SHP77 (cell line): ENCODE results near the gene AQP12B.
"Not testable (repeated sequence)": the region's sequence is repeated elsewhere in the genome, so short reads cannot be mapped to it uniquely, and the experiment has no call there.

Source experiments
- DNase-seq, 2 experiments: peaks; one replicate each; lab custom pipeline; 2025; lab: John Stamatoyannopoulos, UW

Gene AQP12B

GRCh38 chr2:240701091-240701735, 18.5 kb upstream of the AQP12B start:
- no peak for DNase-seq

DNA sequence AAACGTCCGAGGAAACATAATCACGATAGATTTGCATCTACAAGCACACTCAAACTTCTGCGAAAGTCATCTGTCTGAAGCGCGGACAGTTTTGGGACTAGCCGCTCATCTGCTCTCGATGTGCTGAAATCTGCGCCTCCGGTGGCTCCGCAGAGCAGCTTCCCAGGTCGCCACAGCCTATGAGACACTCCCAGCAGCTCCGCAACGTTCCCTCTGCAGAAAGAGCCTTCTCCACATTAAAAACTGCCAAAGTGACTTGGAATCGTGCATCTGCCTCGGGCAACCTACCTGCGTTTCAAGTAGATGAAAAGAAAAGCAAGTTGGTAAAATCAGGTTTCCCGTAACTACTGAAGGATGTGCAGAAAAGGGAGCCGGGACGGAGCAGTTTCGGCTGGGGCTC, 17.9 kb upstream of the AQP12B start:
- not testable (repeated sequence) for DNase-seq

GRCh38 chr2:240699835-240700234, 17.1 kb upstream of the AQP12B start:
- DNase-seq = not testable (repeated sequence)

- DNase-seq = not testable (repeated sequence)
These were observed 16.3 kb upstream of the AQP12B start for GRCh38 chr2:240698852-240699561.

DNA sequence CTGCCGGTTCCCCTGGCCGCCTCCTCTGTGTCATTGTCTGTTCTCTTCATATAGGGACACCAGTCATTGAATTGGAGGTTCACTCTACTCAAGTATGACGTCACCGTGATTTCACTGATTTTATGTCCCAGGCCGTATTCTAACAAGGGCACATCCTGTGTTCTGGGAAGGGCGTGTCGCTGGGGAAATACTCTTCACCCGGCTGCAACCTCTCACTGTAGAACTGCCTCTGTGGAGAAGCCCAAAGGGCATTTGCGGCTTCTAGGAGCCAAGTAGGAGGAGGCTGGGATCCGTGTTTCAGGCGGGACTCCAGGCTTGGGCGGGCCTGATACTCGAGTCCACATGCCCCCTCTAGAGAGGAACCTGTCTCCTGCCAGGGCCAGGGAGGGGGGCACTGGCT, 13.8 kb upstream of the AQP12B start:
- DNase-seq = not testable (repeated sequence)

- DNase-seq = not testable (repeated sequence)
These were observed 12.9 kb upstream of the AQP12B start for GRCh38 chr2:240695593-240695992.

DNA sequence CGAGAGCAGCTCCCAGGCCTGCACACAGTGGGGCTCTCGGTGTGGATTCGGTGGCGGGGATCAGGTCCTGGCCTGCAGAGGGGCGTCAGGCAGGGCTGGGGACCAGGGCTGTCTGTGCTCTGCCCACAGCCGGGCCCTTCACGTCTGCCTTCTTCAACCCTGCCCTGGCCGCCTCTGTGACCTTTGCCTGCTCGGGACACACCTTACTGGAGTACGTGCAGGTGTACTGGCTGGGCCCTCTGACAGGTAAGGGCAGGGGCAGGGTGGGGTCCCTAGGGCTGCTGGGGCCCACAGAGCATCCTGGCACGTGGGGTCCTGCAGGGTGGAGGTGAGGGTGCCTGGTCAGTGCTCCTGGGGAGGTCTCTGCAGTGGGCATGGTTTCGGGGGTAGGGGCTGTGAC, 11.6 kb upstream of the AQP12B start:
- not testable (repeated sequence) for DNase-seq

- not testable (repeated sequence) for DNase-seq
These were observed 10.2 kb upstream of the AQP12B start for GRCh38 chr2:240692583-240693561.

DNA sequence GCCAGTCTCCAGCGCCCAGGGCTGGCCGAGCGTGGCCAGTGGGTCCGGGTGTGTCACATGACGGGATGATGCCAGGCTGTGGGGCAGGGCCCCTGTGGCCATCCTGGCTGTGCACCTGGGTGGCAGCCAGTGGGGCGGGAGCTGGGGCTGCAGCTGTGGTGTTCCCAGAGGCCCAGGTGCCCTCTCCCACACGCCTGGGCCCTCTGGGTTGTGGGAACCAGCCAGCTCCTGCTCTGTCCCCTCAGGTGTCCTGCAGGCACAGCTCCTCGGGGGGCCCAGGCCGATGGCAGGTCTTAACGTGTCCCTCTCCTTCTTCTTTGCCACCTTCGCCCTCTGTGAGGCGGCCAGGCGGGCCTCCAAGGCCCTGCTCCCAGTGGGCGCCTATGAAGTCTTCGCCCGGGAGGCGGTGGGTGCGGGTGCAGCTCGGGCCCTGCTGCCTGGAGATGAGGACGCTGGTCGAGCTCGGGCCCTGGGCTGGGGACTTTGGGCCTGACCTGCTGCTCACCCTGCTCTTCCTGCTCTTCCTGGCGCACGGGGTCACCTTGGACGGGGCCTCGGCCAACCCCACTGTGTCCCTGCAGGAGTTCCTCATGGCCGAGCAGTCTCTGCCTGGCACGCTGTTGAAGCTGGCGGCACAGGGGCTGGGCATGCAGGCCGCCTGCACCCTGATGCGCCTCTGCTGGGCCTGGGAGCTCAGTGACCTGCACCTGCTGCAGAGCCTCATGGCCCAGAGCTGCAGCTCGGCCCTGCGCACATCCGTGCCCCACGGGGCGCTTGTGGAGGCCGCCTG, 9.1 kb upstream of the AQP12B start, which contains the start of gene AQP12A:
Gene AQP12A, plus strand, starts transcription at position 236 of the 790 bp plus-strand sequence. Its CDS starts 48 bp downstream, at position 284.
- not testable (repeated sequence) for DNase-seq

- not testable (repeated sequence) for DNase-seq
These were observed 8.4 kb upstream of the AQP12B start for GRCh38 chr2:240691075-240691427.

- not testable (repeated sequence) for DNase-seq
These were observed 7.9 kb upstream of the AQP12B start for GRCh38 chr2:240690421-240691074.

GRCh38 chr2:240689975-240690374, 7.3 kb upstream of the AQP12B start:
- DNase-seq = no peak

DNA sequence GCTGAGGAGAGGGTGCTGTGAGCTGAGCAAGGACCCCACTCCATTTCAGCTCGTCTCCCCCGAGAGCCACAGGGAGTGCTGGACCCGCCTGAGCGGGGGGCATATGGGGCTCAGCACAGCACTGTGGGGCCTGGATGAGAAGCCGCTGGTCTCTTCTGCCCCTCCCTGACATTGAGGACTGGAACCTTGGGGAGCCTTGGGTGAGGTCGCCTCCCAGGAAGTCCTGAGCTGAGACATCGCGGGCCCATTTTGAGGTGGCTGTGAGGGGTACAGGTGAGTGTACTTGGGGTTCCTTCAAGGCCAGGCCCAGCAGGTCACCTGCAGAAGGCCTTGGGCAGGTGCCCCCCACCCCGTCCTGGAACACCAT, 5.9 kb upstream of the AQP12B start:
- DNase-seq = no peak

- DNase-seq = no peak
These were observed 5.3 kb upstream of the AQP12B start for GRCh38 chr2:240687741-240688552.

GRCh38 chr2:240687045-240687740, 4.5 kb upstream of the AQP12B start:
- no peak for DNase-seq

DNA sequence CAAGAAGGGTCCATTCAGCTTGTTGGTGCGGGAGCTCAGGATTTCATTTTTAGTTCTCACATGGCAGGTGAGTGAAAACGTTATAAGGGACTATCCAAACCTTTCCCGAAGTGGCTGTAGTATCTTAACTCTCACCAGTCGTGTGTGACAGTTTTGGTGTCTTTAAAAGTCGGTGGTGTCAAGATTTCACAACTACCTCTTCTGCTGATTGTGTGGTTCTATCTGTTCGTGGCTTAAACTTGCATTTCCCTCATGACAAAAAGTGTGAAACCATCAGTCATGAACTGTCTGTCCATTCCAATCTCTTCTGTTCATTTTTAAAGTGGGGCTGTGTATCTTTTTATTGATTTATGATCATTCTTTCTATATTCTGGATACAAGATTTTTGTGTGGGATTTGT, 3.8 kb upstream of the AQP12B start:
- no peak for DNase-seq

- no peak for DNase-seq
These were observed 3.2 kb upstream of the AQP12B start for GRCh38 chr2:240685771-240686371.

- not testable (repeated sequence) for DNase-seq
These were observed 1.5 kb upstream of the AQP12B start for GRCh38 chr2:240683980-240684728.
